Endothelial cell of umbilical vein (primary cell): ENCODE data around the gene DDX56. TPM values are rescaled to one million over a fixed set of nuclear protein-coding genes. Genes with fewer than 3 reads are reported as not detected.

Experiments
- BruUV-seq: library from RNA; stranded (reverse); fragments of 400-500 nt; replicated peaks from 2 replicates; lab custom pipeline; 2021; lab: Mats Ljungman, UMichigan
- CTCF ChIA-PET: fragments of 300-600, 350-600 bp; sonication (Branson Sonifier 250); formaldehyde crosslinking; loops from one replicate; lab custom pipeline; 2021; ENCODE audit warnings: antibody characterized with exemption, inconsistent platforms; lab: Charles Lee
- POLR2A ChIA-PET: fragments of 300-600, 350-600 bp; sonication (Branson Sonifier 250); formaldehyde crosslinking; loops from one replicate; lab custom pipeline; 2021; ENCODE audit warnings: antibody characterized with exemption, inconsistent platforms; lab: Charles Lee
- DNase-seq: peaks from one replicate; pipeline ENCODE4 v3.0.0-alpha.2; 2011; ENCODE audit warnings: low read depth, low spot score
- FAIRE-seq: peaks from 2 replicates; lab custom pipeline; 2011; peaks lifted over from hg19 to GRCh38; lab: Jason Lieb, UNC
- H2AFZ ChIP-seq: 2 replicates; pipeline ENCODE4 v1.6.0; 2012; ENCODE audit warnings: low read depth, low read length, control low read depth, inconsistent platforms
- H3K27ac ChIP-seq: 2 replicates; pipeline ENCODE4 v1.5.1; 2011; ENCODE audit warnings: low read depth, mild to moderate bottlenecking, control low read depth, low read length, moderate library complexity; ENCODE audit not compliant: insufficient read depth
- H3K27me3 ChIP-seq, 2 experiments: 2 replicates each; pipeline versions ENCODE4 v1.6.0 to v1.6.1; 2011; ENCODE audit warnings: low read length in 2 of 2, mixed read lengths in 1 of 2; ENCODE audit not compliant: control insufficient read depth in 2 of 2, insufficient read depth in 2 of 2
- H3K36me3 ChIP-seq, 2 experiments: 2 replicates in 1 of 2; 3 replicates in 1 of 2; pipeline ENCODE4 v1.5.1; 2011; ENCODE audit warnings: low read length in 2 of 2, mild to moderate bottlenecking in 1 of 2, moderate library complexity in 1 of 2; ENCODE audit not compliant: control insufficient read depth in 2 of 2, insufficient read depth in 2 of 2; ENCODE audit errors: extremely low read depth in 1 of 2
- H3K4me1 ChIP-seq: 3 replicates; pipeline ENCODE4 v1.5.1; 2011; ENCODE audit warnings: mild to moderate bottlenecking, low read length; ENCODE audit not compliant: control insufficient read depth, insufficient read depth; ENCODE audit errors: extremely low read depth
- H3K4me2 ChIP-seq: 2 replicates; pipeline ENCODE4 v1.6.1; 2011; ENCODE audit warnings: low read length, control low read depth, mixed read lengths; ENCODE audit not compliant: insufficient read depth
- H3K4me3 ChIP-seq, 3 experiments: fragments of 200-600 bp in 1 of 3; sonication (generic), shearing (Covaris generic) in 1 of 3; replicated peaks in 1 of 3; 2 replicates each; pipeline ENCODE4 v1.5.1; 2011 to 2016; ENCODE audit warnings: control low read depth in 3 of 3, low read length in 3 of 3, mild to moderate bottlenecking in 2 of 3, inconsistent platforms in 1 of 3, low read depth in 1 of 3, moderate library complexity in 1 of 3; ENCODE audit not compliant: insufficient read depth in 1 of 3
- H3K79me2 ChIP-seq: 2 replicates; pipeline ENCODE4 v1.6.0; 2012; ENCODE audit warnings: low read length, inconsistent platforms; ENCODE audit not compliant: control insufficient read depth, insufficient read depth
- H3K9ac ChIP-seq: replicated peaks from 2 replicates; pipeline ENCODE3; 2011; ENCODE audit warnings: low read length, control low read depth; ENCODE audit not compliant: insufficient read depth; ENCODE audit errors: extremely low read depth
- H3K9me1 ChIP-seq: replicated peaks from 3 replicates; pipeline ENCODE4 v1.6.0; 2011; ENCODE audit warnings: mild to moderate bottlenecking, low read length; ENCODE audit not compliant: control insufficient read depth, insufficient read depth; ENCODE audit errors: extremely low read depth
- H3K9me3 ChIP-seq: replicated peaks from 2 replicates; pipeline ENCODE4 v1.5.1; 2012; ENCODE audit warnings: low read length, inconsistent platforms; ENCODE audit not compliant: control insufficient read depth, insufficient read depth
- H4K20me1 ChIP-seq: replicated peaks from 2 replicates; pipeline ENCODE3; 2011; ENCODE audit warnings: mild to moderate bottlenecking, low read length; ENCODE audit not compliant: control insufficient read depth, insufficient read depth; ENCODE audit errors: extremely low read depth
- EZH2 ChIP-seq: IDR thresholded peaks from 2 replicates; pipeline ENCODE4 v1.6.1; 2012; ENCODE audit warnings: borderline replicate concordance, low read depth, mild to moderate bottlenecking, moderate library complexity, low read length, inconsistent platforms; ENCODE audit not compliant: severe bottlenecking
- FOS ChIP-seq: IDR thresholded peaks from 2 replicates; pipeline ENCODE4 v1.6.1; 2011; ENCODE audit warnings: mild to moderate bottlenecking, low read length, moderate library complexity, borderline replicate concordance; ENCODE audit not compliant: insufficient read depth
- GATA2 ChIP-seq: IDR thresholded peaks from 2 replicates; pipeline ENCODE4 v1.7.0; 2011; ENCODE audit warnings: low read depth, mild to moderate bottlenecking, moderate library complexity, mixed read lengths, low read length; ENCODE audit not compliant: insufficient read length, insufficient read depth
- JUN ChIP-seq: IDR thresholded peaks from 2 replicates; pipeline ENCODE4 v1.6.1; 2011; ENCODE audit warnings: borderline replicate concordance, low read depth; ENCODE audit not compliant: insufficient read length, insufficient read depth
- POLR2A ChIP-seq: IDR thresholded peaks from 2 replicates; pipeline ENCODE4 v1.6.1; 2012; ENCODE audit warnings: low read depth, mild to moderate bottlenecking, control low read depth, low read length
- POLR2AphosphoS5 ChIP-seq: IDR thresholded peaks from 2 replicates; pipeline ENCODE4 v1.6.1; 2012; ENCODE audit warnings: low read depth, mild to moderate bottlenecking, control low read depth, low read length, moderate library complexity; ENCODE audit not compliant: insufficient read depth
- dilution Hi-C: fragments of 300-500 bp; cut with MboI; formaldehyde crosslinking; loops from one replicate; pipeline ENCODE4 v1.15.0; 2019; ENCODE audit warnings: low sequenced_read_pairs; ENCODE audit not compliant: extremely low pct_ligation_motif_present
- intact Hi-C: fragments of 100-400 bp; cut with micrococcal nuclease; formaldehyde crosslinking; loops from one replicate; pipeline ENCODE4 v1.10.0; 2022
- polyA plus RNA-seq, 4 experiments: library from polyadenylated mRNA; depleted of rRNA in 3 of 4; stranded (reverse) in 3 of 4; unstranded in 1 of 4; fragments of >200 nt; gene quantifications; 2 replicates each; pipeline versions ENCODE4 v1.2.1 to v1.2.3, GENCODE V29; 2011 to 2012; ENCODE audit warnings: missing spikeins in 1 of 4
- total RNA-seq: library from RNA; stranded (reverse); gene quantifications from 2 replicates; pipeline ENCODE4 v1.2.3, GENCODE V29; 2021
- TF ChIP-seq, protein P1 (sequence below): IDR thresholded peaks from 2 replicates; pipeline ENCODE4 v1.6.1; 2011; ENCODE audit not compliant: insufficient read depth, insufficient read length

Gene DDX56
- total and polyA plus RNA-seq, 2 donors (not counting 3 experiments of a cell fraction or from before 2014, with no cell fraction given): 94.7 to 96.6 TPM

DNA sequence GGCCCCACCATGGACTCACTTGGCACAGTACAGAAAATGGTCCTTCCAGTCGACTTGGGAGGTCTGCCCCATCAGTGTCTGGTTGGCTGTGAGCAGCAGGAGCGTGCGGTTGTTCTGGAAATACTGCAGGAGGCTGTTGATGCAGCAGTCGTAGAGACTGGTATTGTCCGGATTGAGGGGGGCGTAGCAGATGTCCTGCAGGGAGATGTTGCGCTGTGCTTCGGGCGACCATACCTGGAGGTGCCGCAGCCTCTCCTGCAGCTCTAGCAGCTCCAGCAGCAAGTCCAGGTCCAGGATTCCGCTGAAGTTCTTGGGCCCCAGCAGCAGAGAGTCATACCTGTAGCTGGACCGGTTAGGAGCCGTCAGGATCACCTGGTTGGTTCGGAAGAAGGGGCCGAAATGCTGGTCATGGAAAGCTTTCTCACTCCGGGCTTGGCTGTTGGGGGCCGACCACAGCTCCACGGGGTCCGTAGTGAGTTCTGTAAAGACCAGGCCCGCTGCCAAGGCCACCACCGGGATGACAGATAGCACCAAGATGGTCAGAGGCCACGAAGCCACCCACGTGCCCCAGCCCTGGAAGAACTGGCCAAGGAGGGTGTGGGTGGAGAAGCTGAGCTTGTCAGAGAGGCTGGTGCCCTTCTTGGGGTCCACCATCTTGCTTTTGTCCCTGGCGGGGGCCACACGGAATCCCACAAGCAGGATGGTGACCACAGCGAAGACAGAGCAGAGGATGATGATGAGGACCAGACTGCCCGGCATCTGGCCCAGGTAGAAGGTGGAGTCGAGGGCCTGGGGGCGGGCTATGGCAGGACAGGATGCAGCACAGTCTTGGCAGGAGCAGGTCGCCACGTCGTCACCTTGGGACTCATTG lies 34.7 kb downstream of the DDX56 start:
- no TSS peak for BruUV-seq
- H3K4me2 ChIP-seq: no peak overlapping the region
- H4K20me1 ChIP-seq: no peaks in the 10 kb centered on the region
- intact Hi-C loops (no loop called here), dilution Hi-C loops (no loop called here)
- FAIRE-seq (no peak), DNase-seq (no peak)
- H3K4me3 ChIP-seq: no peak overlapping the region
- TF ChIP-seq, protein P1, sequence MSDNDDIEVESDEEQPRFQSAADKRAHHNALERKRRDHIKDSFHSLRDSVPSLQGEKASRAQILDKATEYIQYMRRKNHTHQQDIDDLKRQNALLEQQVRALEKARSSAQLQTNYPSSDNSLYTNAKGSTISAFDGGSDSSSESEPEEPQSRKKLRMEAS: no peak
- TF ChIP-seq GATA2 (no peak), EZH2 (no peak), POLR2AphosphoS5 (no peak), POLR2A (no peak), JUN (no peak), FOS (no peak)
- H3K4me1 ChIP-seq: no peaks in the 10 kb centered on the region
- POLR2A ChIA-PET: no interaction called here
- H2AFZ ChIP-seq: no peak overlapping the region
- no peaks in the 10 kb centered on the region for H3K27me3 ChIP-seq
- no peaks in the 10 kb centered on the region for H3K79me2 ChIP-seq
- no peaks in the 10 kb centered on the region for H3K36me3 ChIP-seq
- H3K27ac ChIP-seq: no peak overlapping the region
- H3K9ac ChIP-seq: no peak overlapping the region
- CTCF ChIA-PET: no interaction called here
- H3K9me1 ChIP-seq: no peaks in the 10 kb centered on the region
- no peaks in the 10 kb centered on the region for H3K9me3 ChIP-seq
